ENCODE measurements around the gene UGT1A7. TPM values are rescaled to one million over a fixed set of nuclear protein-coding genes. Genes with fewer than 3 reads are reported as not detected.

The UGT1A7 gene
- total and polyA plus RNA-seq, 3 donors from 2014 or later = 0.19 TPM; not detected in 2

DNA sequence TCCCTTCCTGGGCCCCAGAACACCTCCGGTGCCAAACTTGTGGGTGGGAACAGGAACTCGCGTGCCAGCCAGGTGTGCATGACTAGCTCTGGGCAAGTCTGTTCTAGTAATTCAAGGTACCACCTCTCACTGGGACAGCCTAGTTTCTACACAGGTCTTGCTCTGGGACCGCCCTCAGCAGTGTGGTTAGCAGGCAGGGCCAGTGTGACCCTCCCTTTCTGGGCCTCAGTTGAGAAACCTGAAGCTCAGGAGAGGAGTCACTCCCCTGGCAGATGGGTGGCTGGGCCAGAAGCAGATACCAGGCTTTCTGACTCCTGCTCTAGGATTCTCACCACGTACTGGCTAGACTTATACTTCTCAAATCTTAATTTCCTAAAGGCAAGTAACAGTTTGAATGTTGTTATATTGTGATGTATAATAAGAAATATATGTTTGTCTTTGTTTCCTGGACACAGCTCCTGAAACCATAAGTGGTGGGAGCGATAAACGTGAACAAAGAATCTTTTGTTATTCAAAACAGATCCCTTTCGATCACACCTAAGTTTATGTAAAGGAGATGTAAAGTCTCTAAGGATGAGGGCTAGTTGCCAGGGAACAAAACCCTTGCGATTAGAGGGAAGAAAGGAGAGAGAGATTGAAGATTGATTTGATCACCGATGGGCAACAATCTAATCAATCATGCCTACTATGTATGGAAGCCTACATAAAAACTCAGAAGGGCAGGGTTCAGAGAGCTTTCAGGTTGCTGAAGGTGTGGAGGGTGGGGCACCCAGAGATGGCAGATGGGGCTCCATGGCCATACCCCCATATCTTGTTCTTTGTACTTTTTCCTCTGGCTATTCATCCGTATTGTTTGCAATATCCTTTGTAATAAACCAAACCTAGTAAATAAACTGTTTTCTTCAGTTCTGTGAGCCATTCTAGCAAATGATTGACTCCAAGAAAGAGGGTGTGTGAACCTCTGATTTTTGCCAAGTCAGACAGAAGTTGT lies 10.0 kb downstream of the UGT1A7 start:
- DNase-seq = no peak
- Histone ChIP-seq H3K27ac (no peak overlapping the region), H3K36me3 (ENCODE audit: low read depth, missing control alignments) (no peaks in the 10 kb centered on the region), H3K27me3 (no peaks in the 10 kb centered on the region), H3K4me1 (no peaks in the 10 kb centered on the region), H3K4me3 (no peak overlapping the region), H3K9me3 (no peaks in the 10 kb centered on the region)
- no peak for TF ChIP-seq POLR2A (IDR thresholded peaks at IDR 0.05)
- TF ChIP-seq, protein P1, sequence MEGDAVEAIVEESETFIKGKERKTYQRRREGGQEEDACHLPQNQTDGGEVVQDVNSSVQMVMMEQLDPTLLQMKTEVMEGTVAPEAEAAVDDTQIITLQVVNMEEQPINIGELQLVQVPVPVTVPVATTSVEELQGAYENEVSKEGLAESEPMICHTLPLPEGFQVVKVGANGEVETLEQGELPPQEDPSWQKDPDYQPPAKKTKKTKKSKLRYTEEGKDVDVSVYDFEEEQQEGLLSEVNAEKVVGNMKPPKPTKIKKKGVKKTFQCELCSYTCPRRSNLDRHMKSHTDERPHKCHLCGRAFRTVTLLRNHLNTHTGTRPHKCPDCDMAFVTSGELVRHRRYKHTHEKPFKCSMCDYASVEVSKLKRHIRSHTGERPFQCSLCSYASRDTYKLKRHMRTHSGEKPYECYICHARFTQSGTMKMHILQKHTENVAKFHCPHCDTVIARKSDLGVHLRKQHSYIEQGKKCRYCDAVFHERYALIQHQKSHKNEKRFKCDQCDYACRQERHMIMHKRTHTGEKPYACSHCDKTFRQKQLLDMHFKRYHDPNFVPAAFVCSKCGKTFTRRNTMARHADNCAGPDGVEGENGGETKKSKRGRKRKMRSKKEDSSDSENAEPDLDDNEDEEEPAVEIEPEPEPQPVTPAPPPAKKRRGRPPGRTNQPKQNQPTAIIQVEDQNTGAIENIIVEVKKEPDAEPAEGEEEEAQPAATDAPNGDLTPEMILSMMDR (IDR thresholded peaks at IDR 0.05) = no peak
- intact Hi-C loops (cut with DNase I; ENCODE audit: low total_unique reads) = no loop called here
- WGBS, 2 donors = 86% methylated on average over 7 to 11 of the region's 11 CpGs

DNA sequence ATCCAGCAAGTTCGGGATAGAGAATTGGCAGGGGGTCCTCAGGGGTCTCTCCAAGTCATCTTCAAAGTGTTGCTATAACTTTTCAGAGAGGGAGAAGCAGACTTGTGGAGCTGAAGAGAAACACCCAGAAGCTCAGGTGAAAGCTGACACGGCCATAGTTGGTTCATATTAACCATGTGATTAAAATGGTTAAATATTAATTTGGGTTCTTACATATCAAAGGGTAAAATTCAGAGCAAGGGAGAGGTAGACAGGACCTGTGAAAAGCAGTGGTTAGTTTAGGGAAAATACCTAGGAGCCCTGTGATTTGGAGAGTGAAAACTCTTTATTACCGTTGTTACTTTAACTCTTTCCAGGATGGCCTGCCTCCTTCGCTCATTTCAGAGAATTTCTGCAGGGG lies 10.9 kb downstream of the UGT1A7 start, which contains the start of gene UGT1A6:
TSS of gene UGT1A6 (plus strand) at position 243 of the 400 bp plus-strand sequence. CDS start at position 358, 115 bp downstream.
- 89% methylated on average over 4 of the region's 4 CpGs for WGBS, 2 donors
- no peak within 1 kb of the TSS for H3K27ac ChIP-seq
- DNase-seq = no peak
- TF ChIP-seq, protein P1 (IDR thresholded peaks at IDR 0.05) = no peak
- TF ChIP-seq POLR2A (IDR thresholded peaks at IDR 0.05) = no peak
- H3K27me3 ChIP-seq = no peaks in the 10 kb centered on the region
- no peak within 1 kb of the TSS for H3K4me3 ChIP-seq
- H3K36me3 ChIP-seq (ENCODE audit: low read depth, missing control alignments) = no peaks in the 10 kb centered on the region
- intact Hi-C loops (cut with DNase I; ENCODE audit: low total_unique reads) = no loop called here
- no peaks in the 10 kb centered on the region for H3K9me3 ChIP-seq
- H3K4me1 ChIP-seq = no peaks in the 10 kb centered on the region

DNA sequence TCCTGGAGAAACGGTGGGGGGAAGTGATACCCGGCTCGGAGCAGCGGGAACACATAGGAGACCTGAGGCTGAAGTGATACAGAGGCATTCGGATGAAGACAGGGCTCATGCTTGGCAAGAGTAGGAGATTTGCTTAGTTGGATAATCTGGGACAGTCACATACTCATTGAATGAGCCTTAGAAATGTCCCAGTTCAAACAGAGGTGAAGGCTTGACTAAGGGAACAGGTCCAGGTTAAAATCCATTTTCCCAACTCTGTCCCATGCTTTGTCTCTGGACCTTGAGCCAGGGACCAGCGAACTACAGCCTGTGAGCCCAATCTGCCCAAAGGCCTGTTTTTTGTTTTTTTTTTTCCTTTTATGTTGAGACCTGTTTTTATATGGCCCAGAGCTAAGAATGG lies 12.3 kb downstream of the UGT1A7 start:
- WGBS, 2 donors = 73 to 75% methylated on average over 6 of the region's 6 CpGs
- no peak for DNase-seq
- Histone ChIP-seq H3K36me3 (ENCODE audit: low read depth, missing control alignments) (no peaks in the 10 kb centered on the region), H3K27ac (no peak overlapping the region), H3K27me3 (no peaks in the 10 kb centered on the region), H3K4me1 (no peaks in the 10 kb centered on the region), H3K9me3 (no peaks in the 10 kb centered on the region), H3K4me3 (no peak overlapping the region)
- intact Hi-C loops (cut with DNase I; ENCODE audit: low total_unique reads) = no loop called here
- TF ChIP-seq, protein P1 (IDR thresholded peaks at IDR 0.05) = no peak

DNA sequence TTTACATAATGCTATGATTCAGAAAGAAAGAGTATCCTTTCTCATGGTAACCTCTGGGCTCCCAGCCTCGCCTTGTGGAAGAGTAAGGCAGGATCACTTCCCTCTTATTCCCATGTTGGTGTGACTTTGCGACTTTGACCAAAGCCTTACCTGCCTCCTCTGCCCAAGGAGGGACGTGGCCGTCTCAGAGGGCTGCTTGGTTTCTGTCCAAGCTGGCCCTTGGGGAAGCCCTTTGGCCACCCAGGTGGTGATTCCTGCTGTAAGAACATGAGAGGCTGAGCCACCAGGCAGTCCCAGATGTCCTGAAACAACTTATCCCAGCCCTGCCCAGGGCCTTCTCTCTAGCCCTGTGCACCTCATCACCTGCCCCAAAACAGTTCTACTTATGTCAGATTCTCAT lies 17.0 kb downstream of the UGT1A7 start:
- WGBS, 2 donors = 75 to 78% methylated on average over 4 of the region's 4 CpGs
- Histone ChIP-seq H3K27me3 (no peaks in the 10 kb centered on the region), H3K4me1 (peaks cover 5% of the 10 kb centered on the region), H3K27ac (no peak overlapping the region), H3K9me3 (no peaks in the 10 kb centered on the region), H3K4me3 (no peak overlapping the region), H3K36me3 (ENCODE audit: low read depth, missing control alignments) (no peaks in the 10 kb centered on the region)
- intact Hi-C loops (cut with DNase I; ENCODE audit: low total_unique reads) = no loop called here
- no peak for TF ChIP-seq POLR2A (IDR thresholded peaks at IDR 0.05)
- TF ChIP-seq, protein P1 (IDR thresholded peaks at IDR 0.05) = no peak
- DNase-seq = no peak

Data from testis (tissue), 3 donors.